Osteoblast (primary cell): ENCODE data around the gene PRKN. TPM values are rescaled to one million over a fixed set of nuclear protein-coding genes. Genes with fewer than 3 reads are reported as not detected.
A peak's percentile ranks its signal among the peaks of the same experiment; 100 is the strongest.

Experiments used
- DNase-seq: peaks from one replicate; pipeline ENCODE4 v3.0.0; 2011; ENCODE audit warnings: low spot score, mixed read lengths; ENCODE audit not compliant: insufficient read length; ENCODE audit errors: missing footprints
- H2AFZ ChIP-seq: 2 replicates; pipeline ENCODE4 v1.6.0; 2011; ENCODE audit warnings: mild to moderate bottlenecking, low read length
- H3K27ac ChIP-seq: 2 replicates; pipeline ENCODE4 v1.5.1; 2011; ENCODE audit warnings: mild to moderate bottlenecking, low read depth, low read length, moderate library complexity
- H3K27me3 ChIP-seq: 2 replicates; pipeline ENCODE4 v1.6.0; 2012; ENCODE audit warnings: mild to moderate bottlenecking, control low read depth, inconsistent platforms, low read length, moderate library complexity; ENCODE audit not compliant: insufficient read depth
- H3K36me3 ChIP-seq: 2 replicates; pipeline ENCODE4 v1.5.1; 2011; ENCODE audit warnings: mild to moderate bottlenecking, low read length, control low read depth, moderate library complexity; ENCODE audit not compliant: insufficient read depth
- H3K4me1 ChIP-seq: 2 replicates; pipeline ENCODE4 v1.5.1; 2011; ENCODE audit warnings: mild to moderate bottlenecking, low read length, control low read depth, moderate library complexity; ENCODE audit not compliant: insufficient read depth
- H3K4me2 ChIP-seq: 2 replicates; pipeline ENCODE4 v1.6.0; 2011; ENCODE audit warnings: mild to moderate bottlenecking, low read length; ENCODE audit not compliant: insufficient read depth
- H3K4me3 ChIP-seq: fragments of 200-600 bp; sonication (generic); 3 replicates; pipeline ENCODE4 v1.5.1; 2012; ENCODE audit warnings: mild to moderate bottlenecking, low read length, inconsistent platforms; ENCODE audit not compliant: insufficient read depth
- H3K79me2 ChIP-seq: 2 replicates; pipeline ENCODE4 v1.6.0; 2012; ENCODE audit warnings: mild to moderate bottlenecking, low read length, control low read depth, inconsistent platforms; ENCODE audit not compliant: insufficient read depth
- H3K9me3 ChIP-seq: 2 replicates; pipeline ENCODE4 v1.5.1; 2011; ENCODE audit warnings: low read depth, low read length, control low read depth
- H4K20me1 ChIP-seq: 2 replicates; pipeline ENCODE4 v1.6.0; 2012; ENCODE audit warnings: mild to moderate bottlenecking, low read length, control low read depth; ENCODE audit not compliant: insufficient read depth
- total RNA-seq: library from RNA; depleted of rRNA; stranded (reverse); fragments of >200 nt; gene quantifications from 2 replicates; pipeline ENCODE4 v1.2.3, GENCODE V29; 2012
- TF ChIP-seq, protein P1 (sequence below): IDR thresholded peaks from 2 replicates; pipeline ENCODE4 v1.5.1; 2011; ENCODE audit warnings: mild to moderate bottlenecking, low read depth, low read length, moderate library complexity; ENCODE audit errors: extremely low read depth

The PRKN gene
- total RNA-seq, 1 donor = 2.9 TPM

DNA sequence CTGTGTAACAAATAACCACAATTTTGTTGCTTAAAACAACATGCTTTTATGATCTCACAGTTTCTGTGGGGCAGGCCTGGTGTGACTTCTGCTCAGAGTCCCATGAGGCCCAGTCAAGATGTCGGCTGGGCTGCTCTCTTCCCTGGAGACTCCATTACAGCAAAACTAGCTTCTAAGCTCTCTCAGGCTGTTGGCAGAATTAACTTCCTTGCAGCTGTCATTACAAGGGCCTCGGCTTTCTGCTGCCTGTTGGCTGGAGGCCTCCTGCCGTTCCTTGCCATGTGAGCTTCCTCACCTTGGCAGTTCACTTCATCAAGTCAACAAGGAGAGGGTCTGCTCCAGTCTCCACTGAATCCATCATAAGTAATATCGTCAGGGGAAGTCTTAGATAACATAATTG, 659.2 kb downstream of the PRKN start:
- no peak for DNase-seq
- no peaks in the 10 kb centered on the region for H3K79me2 ChIP-seq
- no peaks in the 10 kb centered on the region for H3K27me3 ChIP-seq
- H3K9me3 ChIP-seq = peaks cover 2% of the 10 kb centered on the region
- no peak overlapping the region for H3K27ac ChIP-seq
- no peak overlapping the region for H2AFZ ChIP-seq
- no peaks in the 10 kb centered on the region for H4K20me1 ChIP-seq
- H3K4me1 ChIP-seq = no peaks in the 10 kb centered on the region
- no peak overlapping the region for H3K4me2 ChIP-seq
- H3K36me3 ChIP-seq = no peaks in the 10 kb centered on the region
- TF ChIP-seq, protein P1, sequence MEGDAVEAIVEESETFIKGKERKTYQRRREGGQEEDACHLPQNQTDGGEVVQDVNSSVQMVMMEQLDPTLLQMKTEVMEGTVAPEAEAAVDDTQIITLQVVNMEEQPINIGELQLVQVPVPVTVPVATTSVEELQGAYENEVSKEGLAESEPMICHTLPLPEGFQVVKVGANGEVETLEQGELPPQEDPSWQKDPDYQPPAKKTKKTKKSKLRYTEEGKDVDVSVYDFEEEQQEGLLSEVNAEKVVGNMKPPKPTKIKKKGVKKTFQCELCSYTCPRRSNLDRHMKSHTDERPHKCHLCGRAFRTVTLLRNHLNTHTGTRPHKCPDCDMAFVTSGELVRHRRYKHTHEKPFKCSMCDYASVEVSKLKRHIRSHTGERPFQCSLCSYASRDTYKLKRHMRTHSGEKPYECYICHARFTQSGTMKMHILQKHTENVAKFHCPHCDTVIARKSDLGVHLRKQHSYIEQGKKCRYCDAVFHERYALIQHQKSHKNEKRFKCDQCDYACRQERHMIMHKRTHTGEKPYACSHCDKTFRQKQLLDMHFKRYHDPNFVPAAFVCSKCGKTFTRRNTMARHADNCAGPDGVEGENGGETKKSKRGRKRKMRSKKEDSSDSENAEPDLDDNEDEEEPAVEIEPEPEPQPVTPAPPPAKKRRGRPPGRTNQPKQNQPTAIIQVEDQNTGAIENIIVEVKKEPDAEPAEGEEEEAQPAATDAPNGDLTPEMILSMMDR = no peak
- H3K4me3 ChIP-seq = no peak overlapping the region

GRCh38 chr6:162063666-162064065, 663.9 kb downstream of the PRKN start:
- Histone ChIP-seq H3K27ac (no peak overlapping the region), H3K36me3 (no peaks in the 10 kb centered on the region), H3K4me2 (no peak overlapping the region), H2AFZ (no peak overlapping the region), H4K20me1 (no peaks in the 10 kb centered on the region), H3K4me1 (no peaks in the 10 kb centered on the region), H3K79me2 (no peaks in the 10 kb centered on the region), H3K4me3 (no peak overlapping the region), H3K27me3 (no peaks in the 10 kb centered on the region), H3K9me3 (peaks cover 2% of the 10 kb centered on the region)
- no peak for DNase-seq
- TF ChIP-seq, protein P1 = no peak

DNA sequence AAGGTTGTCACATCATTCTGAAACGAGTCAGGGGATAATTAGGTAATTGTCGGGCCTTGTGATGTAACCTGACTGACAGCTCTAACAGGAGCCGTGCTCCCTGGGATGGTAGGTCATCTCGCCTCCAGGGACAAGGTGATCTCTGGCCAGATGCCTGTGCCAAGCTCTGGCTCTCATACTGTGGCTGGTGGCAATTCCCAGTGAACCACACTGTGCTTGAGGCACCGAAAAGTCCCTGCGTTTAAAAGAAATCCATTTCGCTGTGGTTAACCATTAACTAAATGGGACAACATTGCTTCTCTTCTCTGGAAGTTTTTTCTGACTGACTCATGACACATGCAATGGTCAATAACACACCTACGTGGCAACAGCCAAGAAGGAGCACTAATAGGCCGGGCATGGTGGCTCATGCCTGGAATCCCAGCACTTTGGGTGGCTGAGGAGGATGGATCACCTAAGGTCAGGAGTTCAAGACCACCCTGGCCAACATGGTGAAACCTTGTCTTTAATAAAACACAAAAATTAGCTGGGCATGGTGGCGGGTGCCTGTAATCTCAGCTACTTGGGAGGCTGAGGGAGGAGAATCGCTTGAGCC, 669.2 kb downstream of the PRKN start:
- no peaks in the 10 kb centered on the region for H4K20me1 ChIP-seq
- no peaks in the 10 kb centered on the region for H3K9me3 ChIP-seq
- TF ChIP-seq, protein P1 = no peak
- no peak overlapping the region for H3K4me2 ChIP-seq
- H3K27me3 ChIP-seq = no peaks in the 10 kb centered on the region
- no peaks in the 10 kb centered on the region for H3K4me1 ChIP-seq
- H3K36me3 ChIP-seq = no peaks in the 10 kb centered on the region
- no peak overlapping the region for H3K27ac ChIP-seq
- no peak overlapping the region for H2AFZ ChIP-seq
- no peak overlapping the region for H3K4me3 ChIP-seq
- H3K79me2 ChIP-seq = no peaks in the 10 kb centered on the region
- DNase-seq = no peak

DNA sequence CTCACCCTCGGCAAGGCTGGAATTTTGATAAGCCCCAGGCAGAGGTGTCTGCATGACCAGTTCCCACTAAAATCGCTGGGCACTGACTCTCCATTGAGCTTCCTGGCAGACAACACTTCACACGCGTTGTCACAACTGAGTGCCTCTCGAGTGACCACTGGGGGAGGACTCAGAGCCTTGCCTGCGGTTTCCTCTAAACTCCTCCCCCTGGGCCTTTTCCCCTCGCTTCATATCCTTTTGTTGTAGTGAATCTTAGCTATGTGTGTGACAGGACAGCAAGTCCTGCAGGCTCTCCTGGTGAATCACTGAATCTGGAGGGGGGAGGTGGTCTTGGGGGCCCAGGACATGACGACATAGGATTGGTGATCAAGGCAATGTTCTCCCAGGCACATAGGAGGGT, 670.8 kb downstream of the PRKN start:
- Histone ChIP-seq H3K9me3 (no peaks in the 10 kb centered on the region), H4K20me1 (no peaks in the 10 kb centered on the region), H3K4me1 (no peaks in the 10 kb centered on the region), H3K27ac (no peak overlapping the region), H3K27me3 (no peaks in the 10 kb centered on the region), H3K4me2 (no peak overlapping the region), H2AFZ (no peak overlapping the region), H3K4me3 (no peak overlapping the region), H3K36me3 (no peaks in the 10 kb centered on the region), H3K79me2 (no peaks in the 10 kb centered on the region)
- TF ChIP-seq, protein P1 = no peak
- peak; percentile 29 for DNase-seq
